SK-N-MC (cell line): ENCODE data around the gene AFF3.

Experiments used
- EZH2 ChIP-seq: fragments of 200-600 bp; sonication (generic); IDR thresholded peaks from one replicate; pipeline ENCODE4 v1.6.1; 2017; ENCODE audit warnings: antibody characterized with exemption
- FOXP2 ChIP-seq: optimal IDR thresholded peaks from 2 replicates; pipeline ENCODE3; 2011; ENCODE audit warnings: mild to moderate bottlenecking, moderate library complexity; ENCODE audit not compliant: insufficient read depth; ENCODE audit errors: extremely low read length, control extremely low read depth
- POLR2AphosphoS5 ChIP-seq: IDR thresholded peaks from 2 replicates; pipeline ENCODE4 v1.6.1; 2012; ENCODE audit warnings: mild to moderate bottlenecking, low read depth, low read length, borderline replicate concordance

DNA sequence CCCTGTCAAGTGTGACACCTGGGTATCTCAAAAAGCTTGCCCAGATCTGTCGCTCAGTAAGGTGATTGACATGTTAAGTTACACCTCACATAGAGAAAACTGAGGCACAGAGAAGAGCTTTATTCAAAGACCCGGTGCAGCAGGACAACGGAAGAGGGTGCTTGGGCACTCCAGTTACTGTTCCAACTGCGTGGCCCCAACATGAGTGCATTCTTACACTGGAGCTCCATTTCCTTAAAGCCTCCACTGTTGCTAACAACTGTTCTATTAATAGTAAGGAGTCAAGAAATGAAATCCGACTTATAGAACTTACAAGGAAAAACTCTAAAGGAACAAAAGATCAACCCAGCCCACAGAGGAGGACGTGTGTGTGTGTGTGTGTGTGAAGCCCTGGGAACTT is 597.8 kb downstream of the AFF3 start:
- no peak for TF ChIP-seq POLR2AphosphoS5
- TF ChIP-seq EZH2: no peak
- TF ChIP-seq FOXP2: no peak
